Stimulated activated CD4-positive, alpha-beta T cell treated with anti-CD3 and anti-CD28 coated beads, Interleukin-4, amount 100 ng/mL, for 24 hours (primary cell): ENCODE results near the gene CELF5.
"Not testable (repeated sequence)": the region's sequence is repeated elsewhere in the genome, so short reads cannot be mapped to it uniquely, and the experiment has no call there.

Experiments
- DNase-seq: peaks from one replicate; pipeline ENCODE4 v3.0.0-alpha.2; 2020

The CELF5 gene

GRCh38 chr19:3275583-3276340 is 51.3 kb downstream of the CELF5 start:
- peak; percentile 89 for DNase-seq

GRCh38 chr19:3276341-3276799 is 51.9 kb downstream of the CELF5 start:
- peak; percentile 40 for DNase-seq

GRCh38 chr19:3277649-3278048 is 53.2 kb downstream of the CELF5 start:
- DNase-seq = no peak

- DNase-seq = no peak
Measured at GRCh38 chr19:3278294-3278693, 53.8 kb downstream of the CELF5 start.

- no peak for DNase-seq
Measured at GRCh38 chr19:3278749-3279148, 54.3 kb downstream of the CELF5 start.

GRCh38 chr19:3279306-3279705 is 54.8 kb downstream of the CELF5 start:
- no peak for DNase-seq

- no peak for DNase-seq
Measured at GRCh38 chr19:3281026-3281425, 56.6 kb downstream of the CELF5 start.

- DNase-seq = no peak
Measured at GRCh38 chr19:3282155-3282554, 57.7 kb downstream of the CELF5 start.

GRCh38 chr19:3282564-3282963 is 58.1 kb downstream of the CELF5 start:
- DNase-seq = no peak

- DNase-seq = no peak
Measured at GRCh38 chr19:3283246-3283751, 58.8 kb downstream of the CELF5 start.

- DNase-seq = no peak
Measured at GRCh38 chr19:3283886-3284657, 59.6 kb downstream of the CELF5 start.

GRCh38 chr19:3284759-3285646 is 60.5 kb downstream of the CELF5 start:
- DNase-seq = peak; percentile 69

GRCh38 chr19:3285647-3286176 is 61.3 kb downstream of the CELF5 start:
- DNase-seq = peak; percentile 43

GRCh38 chr19:3287814-3288213 is 63.4 kb downstream of the CELF5 start:
- no peak for DNase-seq

GRCh38 chr19:3288437-3288836 is 64.0 kb downstream of the CELF5 start:
- not testable (repeated sequence) for DNase-seq

- no peak for DNase-seq
Measured at GRCh38 chr19:3289971-3290569, 65.6 kb downstream of the CELF5 start.

GRCh38 chr19:3290858-3291257 is 66.4 kb downstream of the CELF5 start:
- not testable (repeated sequence) for DNase-seq

- DNase-seq = no peak
Measured at GRCh38 chr19:3291644-3292043, 67.2 kb downstream of the CELF5 start.

GRCh38 chr19:3292958-3293529 is 68.6 kb downstream of the CELF5 start:
- DNase-seq = no peak

GRCh38 chr19:3293560-3293959 is 69.1 kb downstream of the CELF5 start:
- no peak for DNase-seq

- DNase-seq = no peak
Measured at GRCh38 chr19:3294080-3294850, 69.8 kb downstream of the CELF5 start.
